HTR-8/SVneo (cell line): ENCODE results near the gene STK11IP.
"Not testable (repeated sequence)": the region's sequence is repeated elsewhere in the genome, so short reads cannot be mapped to it uniquely, and the experiment has no call there.

Source experiments
- DNase-seq: peaks from one replicate; pipeline ENCODE4 v3.0.0; 2011; ENCODE audit warnings: low spot score, mixed read lengths; ENCODE audit not compliant: insufficient read length
- FAIRE-seq: peaks from 2 replicates; lab custom pipeline; 2011; peaks lifted over from hg19 to GRCh38; lab: Jason Lieb, UNC

Gene STK11IP

GRCh38 chr2:219643084-219643473 is 45.4 kb downstream of the STK11IP start:
- DNase-seq (no peak), FAIRE-seq (no peak)

GRCh38 chr2:219643788-219644398 is 46.2 kb downstream of the STK11IP start:
- DNase-seq = no peak
- FAIRE-seq = no peak

GRCh38 chr2:219644801-219645480 is 47.3 kb downstream of the STK11IP start:
- FAIRE-seq = no peak
- DNase-seq = no peak

- no peak for FAIRE-seq
- DNase-seq = peak; percentile 66
Measured at GRCh38 chr2:219645631-219646527, 48.2 kb downstream of the STK11IP start.

- FAIRE-seq = no peak
- DNase-seq = no peak
Measured at GRCh38 chr2:219648176-219648575, 50.5 kb downstream of the STK11IP start.

- FAIRE-seq (no peak), DNase-seq (no peak)
Measured at GRCh38 chr2:219648963-219649362, 51.3 kb downstream of the STK11IP start.

GRCh38 chr2:219650426-219651248 is 53.0 kb downstream of the STK11IP start:
- no peak for DNase-seq
- FAIRE-seq = no peak

GRCh38 chr2:219651656-219652055 is 54.0 kb downstream of the STK11IP start:
- FAIRE-seq, DNase-seq: not testable (repeated sequence)

- FAIRE-seq = no peak
Measured at GRCh38 chr2:219656526-219656925, 58.9 kb downstream of the STK11IP start.

GRCh38 chr2:219658196-219658846 is 60.7 kb downstream of the STK11IP start:
- DNase-seq (no peak), FAIRE-seq (no peak)

More at GRCh38 chr2:219656526-219656925, 58.9 kb downstream of the STK11IP start:
- DNase-seq = no peak

GRCh38 chr2:219658874-219659273 is 61.2 kb downstream of the STK11IP start:
- DNase-seq = no peak
- FAIRE-seq = no peak

- FAIRE-seq = no peak
- DNase-seq = no peak
Measured at GRCh38 chr2:219661197-219661954, 63.7 kb downstream of the STK11IP start.

- FAIRE-seq (no peak), DNase-seq (no peak)
Measured at GRCh38 chr2:219661955-219662395, 64.3 kb downstream of the STK11IP start.

GRCh38 chr2:219662566-219662965 is 64.9 kb downstream of the STK11IP start:
- DNase-seq = no peak
- no peak for FAIRE-seq

GRCh38 chr2:219663116-219663762 is 65.6 kb downstream of the STK11IP start:
- DNase-seq (no peak), FAIRE-seq (no peak)

GRCh38 chr2:219664041-219664440 is 66.4 kb downstream of the STK11IP start:
- FAIRE-seq = no peak
- no peak for DNase-seq

- DNase-seq (no peak), FAIRE-seq (peak; percentile 36)
Measured at GRCh38 chr2:219664944-219665343, 67.3 kb downstream of the STK11IP start.

GRCh38 chr2:219665926-219666325 is 68.3 kb downstream of the STK11IP start:
- FAIRE-seq (no peak), DNase-seq (no peak)
